Measurements from ENCODE around the gene ELK3.

The ELK3 gene

GRCh38 chr12:96164951-96165811 is 29.0 kb upstream of the ELK3 start:
- H3K27me3 ChIP-seq (ENCODE audit: insufficient read depth, low read length, poor library complexity, severe bottlenecking) = no peaks in the 10 kb centered on the region
- H3K4me3 ChIP-seq (ENCODE audit: low read length, poor library complexity, severe bottlenecking) = no peak overlapping the region
- no peaks in the 10 kb centered on the region for H3K9me2 ChIP-seq (replicated peaks; ENCODE audit: low read depth, low read length)
- TF ChIP-seq CTCF (conservative IDR thresholded peaks at IDR 0.05; ENCODE audit: low read length) = no peak
- no peak for TF ChIP-seq EZH2phosphoT487 (IDR thresholded peaks at IDR 0.05; ENCODE audit: borderline replicate concordance)
- H3K9me3 ChIP-seq (ENCODE audit: insufficient read depth, low read depth, low read length) = no peaks in the 10 kb centered on the region
- no peaks in the 10 kb centered on the region for H3F3A ChIP-seq (ENCODE audit: low read depth)
- H4K20me1 ChIP-seq (ENCODE audit: insufficient read depth, low read length, poor library complexity, severe bottlenecking) = no peaks in the 10 kb centered on the region
- no peak overlapping the region for H2AFZ ChIP-seq (ENCODE audit: low read length)
- peaks cover 7% of the 10 kb centered on the region for H3K4me1 ChIP-seq (ENCODE audit: insufficient read depth, low read length, poor library complexity, severe bottlenecking)
- no peak overlapping the region for H3K9ac ChIP-seq (ENCODE audit: low read depth, low read length, poor library complexity, severe bottlenecking)
- H3K36me3 ChIP-seq (ENCODE audit: insufficient read depth, low read length) = no peaks in the 10 kb centered on the region
- no peaks in the 10 kb centered on the region for H3K79me2 ChIP-seq (ENCODE audit: insufficient read depth, low read length)
- no peak overlapping the region for H3K4me2 ChIP-seq (ENCODE audit: low read depth, low read length, poor library complexity, severe bottlenecking)

- no peak for TF ChIP-seq EZH2phosphoT487 (IDR thresholded peaks at IDR 0.05; ENCODE audit: borderline replicate concordance)
- no peak for TF ChIP-seq CTCF (conservative IDR thresholded peaks at IDR 0.05; ENCODE audit: low read length)
- no peaks in the 10 kb centered on the region for H3K27me3 ChIP-seq (ENCODE audit: insufficient read depth, low read length, poor library complexity, severe bottlenecking)
Measured at GRCh38 chr12:96166765-96167164, 27.4 kb upstream of the ELK3 start.

GRCh38 chr12:96167492-96167891 is 26.7 kb upstream of the ELK3 start:
- no peaks in the 10 kb centered on the region for H3K79me2 ChIP-seq (ENCODE audit: insufficient read depth, low read length)
- no peak overlapping the region for H3K4me3 ChIP-seq (ENCODE audit: low read length, poor library complexity, severe bottlenecking)
- H3K36me3 ChIP-seq (ENCODE audit: insufficient read depth, low read length) = no peaks in the 10 kb centered on the region
- H3K27me3 ChIP-seq (ENCODE audit: insufficient read depth, low read length, poor library complexity, severe bottlenecking) = no peaks in the 10 kb centered on the region
- H4K20me1 ChIP-seq (ENCODE audit: insufficient read depth, low read length, poor library complexity, severe bottlenecking) = no peaks in the 10 kb centered on the region
- no peak overlapping the region; the same call in 1 of the 2 replicates for H2AFZ ChIP-seq (ENCODE audit: low read length)
- H3K9me2 ChIP-seq (replicated peaks; ENCODE audit: low read depth, low read length) = no peaks in the 10 kb centered on the region
- H3K9me3 ChIP-seq (ENCODE audit: insufficient read depth, low read depth, low read length) = no peaks in the 10 kb centered on the region
- H3K4me1 ChIP-seq (ENCODE audit: insufficient read depth, low read length, poor library complexity, severe bottlenecking) = peaks cover 7% of the 10 kb centered on the region
- H3F3A ChIP-seq (ENCODE audit: low read depth) = no peaks in the 10 kb centered on the region
- TF ChIP-seq CTCF (conservative IDR thresholded peaks at IDR 0.05; ENCODE audit: low read length) (no peak), EZH2phosphoT487 (IDR thresholded peaks at IDR 0.05; ENCODE audit: borderline replicate concordance) (no peak)
- no peak overlapping the region for H3K9ac ChIP-seq (ENCODE audit: low read depth, low read length, poor library complexity, severe bottlenecking)
- H3K4me2 ChIP-seq (ENCODE audit: low read depth, low read length, poor library complexity, severe bottlenecking) = no peak overlapping the region

More at GRCh38 chr12:96166765-96167164, 27.4 kb upstream of the ELK3 start:
- Histone ChIP-seq H3K79me2 (ENCODE audit: insufficient read depth, low read length) (no peaks in the 10 kb centered on the region), H3F3A (ENCODE audit: low read depth) (no peaks in the 10 kb centered on the region), H3K4me3 (ENCODE audit: low read length, poor library complexity, severe bottlenecking) (no peak overlapping the region), H3K9me3 (ENCODE audit: insufficient read depth, low read depth, low read length) (no peaks in the 10 kb centered on the region), H3K9ac (ENCODE audit: low read depth, low read length, poor library complexity, severe bottlenecking) (no peak overlapping the region), H3K9me2 (replicated peaks; ENCODE audit: low read depth, low read length) (no peaks in the 10 kb centered on the region), H4K20me1 (ENCODE audit: insufficient read depth, low read length, poor library complexity, severe bottlenecking) (no peaks in the 10 kb centered on the region), H3K36me3 (ENCODE audit: insufficient read depth, low read length) (no peaks in the 10 kb centered on the region), H3K4me2 (ENCODE audit: low read depth, low read length, poor library complexity, severe bottlenecking) (no peak overlapping the region), H2AFZ (ENCODE audit: low read length) (no peak overlapping the region), H3K4me1 (ENCODE audit: insufficient read depth, low read length, poor library complexity, severe bottlenecking) (peaks cover 7% of the 10 kb centered on the region)

Data from Loucy (cell line).